HG03442 (cell line): Measurements from ENCODE around the gene PRKCG.
"Not testable (repeated sequence)": the region's sequence is repeated elsewhere in the genome, so short reads cannot be mapped to it uniquely, and the experiment has no call there.

Source experiments
- ATAC-seq: cut with Tn5 transposase; IDR thresholded peaks from one replicate; pipeline ENCODE4 v1.9.1; 2021; ENCODE audit warnings: mild to moderate bottlenecking, moderate library complexity; ENCODE audit not compliant: unreplicated experiment

Gene PRKCG

GRCh38 chr19:53936029-53936428 lies 54.0 kb downstream of the PRKCG start:
- no peak for ATAC-seq

- no peak for ATAC-seq
Observed at GRCh38 chr19:53942001-53942786, 60.2 kb downstream of the PRKCG start.

- no peak for ATAC-seq
Observed at GRCh38 chr19:53944416-53944815, 62.4 kb downstream of the PRKCG start.

- ATAC-seq: no peak
Observed at GRCh38 chr19:53944933-53945332, 62.9 kb downstream of the PRKCG start.

- no peak for ATAC-seq
Observed at GRCh38 chr19:53945441-53945840, 63.4 kb downstream of the PRKCG start.

- ATAC-seq: no peak
Observed at GRCh38 chr19:53945998-53946397, 64.0 kb downstream of the PRKCG start.

- ATAC-seq: no peak
Observed at GRCh38 chr19:53947624-53948023, 65.6 kb downstream of the PRKCG start.

- ATAC-seq: not testable (repeated sequence)
Observed at GRCh38 chr19:53948611-53949010, 66.6 kb downstream of the PRKCG start.

GRCh38 chr19:53951436-53951835 lies 69.4 kb downstream of the PRKCG start:
- ATAC-seq: no peak

GRCh38 chr19:53951947-53952346 lies 70.0 kb downstream of the PRKCG start:
- ATAC-seq: no peak

GRCh38 chr19:53953383-53953782 lies 71.4 kb downstream of the PRKCG start:
- ATAC-seq: no peak
